ENCODE data around the gene INPP4A. TPM values are rescaled to one million over a fixed set of nuclear protein-coding genes. Genes with fewer than 3 reads are reported as not detected.

Gene INPP4A
- total RNA-seq, 2 experiments from 2014 or later, result 33.1 to 34.8 TPM

DNA sequence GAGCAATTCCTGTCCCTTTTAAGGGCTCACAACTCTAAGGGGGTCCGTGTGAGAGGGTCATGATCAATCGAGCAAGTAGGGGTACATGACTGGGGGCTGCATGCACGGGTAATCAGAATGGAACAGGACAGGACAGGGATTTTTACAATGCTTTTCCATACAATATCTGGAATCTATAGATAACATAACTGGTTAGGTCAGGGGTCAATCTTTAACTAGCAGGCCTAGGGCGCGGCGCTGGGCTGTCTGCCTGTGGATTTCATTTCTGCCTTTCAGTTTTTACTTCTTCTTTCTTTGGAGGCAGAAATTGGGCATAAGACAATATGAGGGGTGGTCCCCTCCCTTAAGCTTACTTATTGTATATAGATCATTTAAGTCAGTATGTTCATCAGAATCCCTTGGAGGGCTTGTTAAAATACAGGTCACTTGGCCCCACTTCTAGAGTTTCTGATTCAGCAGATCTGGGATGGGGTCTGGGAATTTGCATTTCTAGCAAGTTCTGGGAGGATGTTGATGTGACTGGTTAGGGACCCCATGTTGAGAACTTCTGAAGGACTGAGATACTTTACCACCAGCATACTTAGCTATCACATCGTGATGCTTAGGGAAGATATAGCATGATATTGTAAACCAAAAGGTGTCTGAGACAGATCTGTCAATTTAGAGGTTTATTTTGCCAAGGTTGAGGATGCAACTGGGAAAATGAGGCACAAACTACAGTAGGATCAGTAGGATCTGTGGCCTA, 2.8 kb upstream of the INPP4A start:
- Mint-ChIP-seq H3K27me3 (ENCODE audit: low read depth) (no peaks in the 10 kb centered on the region), H3K4me1 (ENCODE audit: low read depth) (peaks cover 33% of the 10 kb centered on the region), H3K4me3 (no peak overlapping the region), H3K36me3 (ENCODE audit: low read depth) (peaks cover 3% of the 10 kb centered on the region), H3K9me3 (peaks cover 11% of the 10 kb centered on the region), H3K27ac (no peak overlapping the region)
- CTCF ChIA-PET, result interaction anchor here (0.6 to 1.0 kb wide), 2 partner anchors 38 to 47 kb away, joined by 3 read pairs; no protein-coding TSS in a partner anchor
- intact Hi-C loops (cut with micrococcal nuclease), result no loop called here
- DNase-seq, result no peak

DNA sequence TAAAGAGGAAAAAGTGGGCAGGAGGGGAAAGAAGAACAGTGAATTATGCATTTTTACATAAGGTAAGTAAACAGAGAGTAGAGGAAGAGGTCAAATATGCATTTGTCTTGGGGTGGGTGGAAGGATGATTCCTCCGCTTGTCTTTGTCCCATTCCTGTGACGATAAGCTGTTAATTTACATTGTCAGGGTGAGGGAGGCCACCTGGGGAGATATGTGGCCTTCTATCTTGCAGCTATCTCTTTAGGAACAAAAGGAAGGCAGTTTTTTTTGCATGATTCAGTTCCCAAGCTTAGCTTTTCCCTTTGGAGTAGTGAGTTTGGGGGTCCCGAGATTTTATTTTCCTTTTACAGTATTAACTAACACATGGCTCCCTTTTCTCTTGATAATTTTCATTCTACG, 2.2 kb upstream of the INPP4A start:
- intact Hi-C loops (cut with micrococcal nuclease), result no loop called here
- Mint-ChIP-seq H3K4me3 (no peak overlapping the region), H3K27ac (no peak overlapping the region), H3K4me1 (ENCODE audit: low read depth) (peaks cover 38% of the 10 kb centered on the region), H3K9me3 (peaks cover 11% of the 10 kb centered on the region), H3K27me3 (ENCODE audit: low read depth) (no peaks in the 10 kb centered on the region), H3K36me3 (ENCODE audit: low read depth) (peaks cover 3% of the 10 kb centered on the region)
- CTCF ChIA-PET, result interaction anchor here (0.9 kb wide), 1 partner anchor 29 kb away, joined by 3 read pairs; no protein-coding TSS in a partner anchor
- DNase-seq, result no peak

- peaks cover 2% of the 10 kb centered on the region for H3K9me3 Mint-ChIP-seq
- peaks cover 42% of the 10 kb centered on the region for H3K4me1 Mint-ChIP-seq (ENCODE audit: low read depth)
- peak overlapping the region; percentile 88 for H3K27ac Mint-ChIP-seq
- H3K36me3 Mint-ChIP-seq (ENCODE audit: low read depth), result peaks cover 2% of the 10 kb centered on the region
- peak overlapping the region; percentile 84 for H3K4me3 Mint-ChIP-seq
- CTCF ChIA-PET, result interaction anchor here (2.3 kb wide), 1 partner anchor 42 kb away, joined by 14 read pairs; no protein-coding TSS in a partner anchor
- no peaks in the 10 kb centered on the region for H3K27me3 Mint-ChIP-seq (ENCODE audit: low read depth)
- intact Hi-C loops (cut with micrococcal nuclease), result loop anchor here (2.0 to 5.0 kb wide), 3 partner anchors 14 to 327 kb away; no protein-coding TSS in a partner anchor
- peak; percentile 41 for DNase-seq
Measured at GRCh38 chr2:98445177-98445682, 572 bp downstream of the INPP4A start.

DNA sequence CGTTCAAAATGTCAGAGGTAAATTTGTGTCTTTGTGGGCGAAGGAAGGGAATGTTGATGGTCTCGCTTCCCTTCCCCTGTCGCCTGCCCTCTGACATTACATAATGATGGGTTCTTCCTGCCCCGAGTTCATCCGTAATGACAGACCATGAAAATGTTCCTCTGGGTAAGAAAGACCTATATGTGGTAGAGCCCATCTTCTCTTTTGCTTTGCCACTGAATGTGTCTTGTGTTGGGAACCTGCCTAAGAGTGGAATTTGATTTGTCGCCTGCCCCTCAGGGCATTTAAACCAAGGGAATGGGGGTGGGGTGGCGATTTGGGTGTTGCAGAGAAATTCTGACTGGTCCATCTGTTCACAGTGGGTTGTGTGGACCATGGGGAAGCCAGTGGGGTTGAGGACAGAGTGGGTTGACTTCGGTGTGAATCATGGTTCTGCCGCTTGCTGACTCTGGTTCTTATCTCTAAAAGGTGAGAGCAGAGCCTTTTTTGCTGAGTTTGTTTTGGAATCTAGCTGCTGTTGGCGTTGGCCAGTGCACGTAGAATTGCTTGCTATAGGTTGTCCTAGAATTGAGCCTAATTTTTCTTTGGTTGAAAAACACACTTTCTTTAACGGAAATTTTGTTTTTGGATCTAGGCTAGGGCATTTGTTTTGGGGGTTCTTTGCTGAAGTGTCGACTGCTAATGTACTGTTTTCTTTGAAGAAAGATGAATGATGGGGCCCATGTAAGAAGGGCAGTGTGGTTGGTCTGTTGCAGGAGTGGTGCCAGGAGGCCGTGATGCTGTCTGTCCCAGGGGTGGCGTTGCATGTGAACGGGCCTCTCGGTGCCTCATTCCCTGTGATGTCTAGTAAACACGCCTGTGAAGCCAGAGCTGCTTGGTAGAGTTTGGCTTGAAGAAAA, 1.3 kb downstream of the INPP4A start:
- Mint-ChIP-seq H3K4me3 (peak overlapping the region; percentile 84), H3K27me3 (ENCODE audit: low read depth) (no peaks in the 10 kb centered on the region), H3K4me1 (ENCODE audit: low read depth) (peaks cover 49% of the 10 kb centered on the region), H3K27ac (peak overlapping the region; percentile 88), H3K9me3 (no peaks in the 10 kb centered on the region), H3K36me3 (ENCODE audit: low read depth) (peaks cover 2% of the 10 kb centered on the region)
- DNase-seq, result peak; percentile 64
- intact Hi-C loops (cut with micrococcal nuclease), result loop anchor here (1.0 to 5.0 kb wide), 5 partner anchors 8 to 326 kb away; no protein-coding TSS in a partner anchor
- CTCF ChIA-PET, result interaction anchor here (0.7 to 2.6 kb wide), 14 partner anchors 11 to 203 kb away, joined by 3 to 14 read pairs (median 4); no protein-coding TSS in a partner anchor

DNA sequence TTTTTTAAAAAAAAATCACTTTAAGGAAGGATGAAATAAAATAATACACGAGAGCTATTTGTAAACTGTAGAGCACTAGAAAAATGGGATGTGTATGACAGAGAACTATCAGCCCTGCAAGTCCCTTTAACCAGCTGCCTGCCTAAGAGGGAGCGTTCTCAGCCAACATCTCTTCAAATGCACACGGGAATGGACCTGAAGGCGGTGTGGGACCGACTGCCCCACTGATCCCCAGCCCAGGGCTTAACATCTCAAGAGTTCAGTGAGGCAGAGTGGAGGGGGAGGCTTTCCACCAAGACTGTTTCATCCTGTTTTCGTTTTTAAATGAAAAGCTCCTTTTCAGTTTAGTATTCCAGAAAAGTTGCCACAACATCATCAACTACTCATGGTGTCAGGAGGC, 2.2 kb downstream of the INPP4A start:
- intact Hi-C loops (cut with micrococcal nuclease), result loop anchor here (1.0 to 5.0 kb wide), 4 partner anchors 7 to 325 kb away; no protein-coding TSS in a partner anchor
- no peak for DNase-seq
- H3K4me1 Mint-ChIP-seq (ENCODE audit: low read depth), result peaks cover 58% of the 10 kb centered on the region
- H3K27me3 Mint-ChIP-seq (ENCODE audit: low read depth), result no peaks in the 10 kb centered on the region
- peak overlapping the region; percentile 88 for H3K27ac Mint-ChIP-seq
- H3K36me3 Mint-ChIP-seq (ENCODE audit: low read depth), result peaks cover 2% of the 10 kb centered on the region
- H3K4me3 Mint-ChIP-seq, result peak overlapping the region; percentile 84
- CTCF ChIA-PET, result interaction anchor here (0.6 to 2.6 kb wide), 18 partner anchors 8 to 202 kb away, joined by 3 to 14 read pairs (median 5); no protein-coding TSS in a partner anchor
- no peaks in the 10 kb centered on the region for H3K9me3 Mint-ChIP-seq

DNA sequence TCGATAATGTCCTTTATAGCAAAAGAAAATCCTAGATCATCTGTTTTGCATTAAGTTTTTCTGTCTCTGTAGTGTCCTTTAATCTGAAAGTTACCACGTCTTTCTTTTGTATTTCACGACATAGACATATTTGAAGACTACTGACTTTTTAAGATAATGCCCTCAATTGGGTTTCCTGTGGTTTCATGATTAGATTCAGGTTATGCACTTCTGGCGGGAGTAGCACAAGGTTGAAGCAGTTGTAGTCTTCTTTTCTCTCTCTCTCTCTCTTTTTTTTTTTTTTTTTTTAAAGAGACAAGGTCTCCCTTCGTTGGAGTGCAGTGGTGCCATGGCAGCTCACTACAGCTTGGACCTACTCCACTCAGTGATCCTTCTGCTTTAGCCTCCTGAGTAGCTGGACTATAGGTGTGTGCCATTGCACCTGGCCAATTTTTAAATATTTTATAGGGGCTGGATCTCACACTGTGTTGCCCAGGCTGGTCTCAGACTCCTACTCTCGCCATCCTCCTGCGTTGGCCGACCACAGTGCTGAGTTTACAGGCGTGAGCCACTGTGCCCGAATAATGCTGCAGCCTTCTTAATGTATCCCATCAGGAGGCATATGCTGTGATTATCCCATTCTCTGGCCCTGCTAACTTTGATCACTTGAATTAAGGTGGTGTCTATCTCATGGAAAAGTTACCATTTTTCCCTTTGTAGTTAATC, 3.9 kb downstream of the INPP4A start:
- intact Hi-C loops (cut with micrococcal nuclease), result loop anchor here (2.0 to 5.0 kb wide), 3 partner anchors 16 to 324 kb away; no protein-coding TSS in a partner anchor
- Mint-ChIP-seq H3K36me3 (ENCODE audit: low read depth) (peaks cover 2% of the 10 kb centered on the region), H3K9me3 (peaks cover 1% of the 10 kb centered on the region), H3K27ac (peak overlapping the region; percentile 74), H3K27me3 (ENCODE audit: low read depth) (no peaks in the 10 kb centered on the region), H3K4me3 (peak overlapping the region; percentile 68), H3K4me1 (ENCODE audit: low read depth) (peaks cover 75% of the 10 kb centered on the region)
- no peak for DNase-seq
- CTCF ChIA-PET, result interaction anchor here (0.6 to 2.6 kb wide), 4 partner anchors 11 to 1728 kb away, joined by 3 to 12 read pairs (median 4); no protein-coding TSS in a partner anchor

- Mint-ChIP-seq H3K27ac (no peak overlapping the region), H3K4me1 (ENCODE audit: low read depth) (peaks cover 96% of the 10 kb centered on the region), H3K27me3 (ENCODE audit: low read depth) (no peaks in the 10 kb centered on the region), H3K4me3 (no peak overlapping the region), H3K36me3 (ENCODE audit: low read depth) (peaks cover 5% of the 10 kb centered on the region), H3K9me3 (peaks cover 2% of the 10 kb centered on the region)
- no peak for DNase-seq
- intact Hi-C loops (cut with micrococcal nuclease), result loop anchor here (5.0 to 10.0 kb wide), 2 partner anchors 702 to 790 kb away; partner anchors contain the start of genes ACTR1B, LIPT1 and TSGA10
- CTCF ChIA-PET, result interaction anchor here (1.0 to 5.9 kb wide), 3 partner anchors 12 to 39 kb away, joined by 3 to 21 read pairs (median 5); no protein-coding TSS in a partner anchor
Measured at GRCh38 chr2:98452396-98453027, 7.9 kb downstream of the INPP4A start.

GRCh38 chr2:98453083-98453482, 8.4 kb downstream of the INPP4A start:
- intact Hi-C loops (cut with micrococcal nuclease), result loop anchor here (5.0 to 10.0 kb wide), 2 partner anchors 702 to 791 kb away; partner anchors contain the start of genes ACTR1B, LIPT1 and TSGA10
- no peaks in the 10 kb centered on the region for H3K27me3 Mint-ChIP-seq (ENCODE audit: low read depth)
- H3K27ac Mint-ChIP-seq, result peak overlapping the region; percentile 81
- peaks cover 2% of the 10 kb centered on the region for H3K9me3 Mint-ChIP-seq
- peaks cover 96% of the 10 kb centered on the region for H3K4me1 Mint-ChIP-seq (ENCODE audit: low read depth)
- no peak overlapping the region for H3K4me3 Mint-ChIP-seq
- CTCF ChIA-PET, result interaction anchor here (1.0 to 5.9 kb wide), 3 partner anchors 11 to 40 kb away, joined by 3 to 21 read pairs (median 5); no protein-coding TSS in a partner anchor
- H3K36me3 Mint-ChIP-seq (ENCODE audit: low read depth), result peaks cover 5% of the 10 kb centered on the region
- no peak for DNase-seq

- Mint-ChIP-seq H3K27ac (peak overlapping the region; percentile 81), H3K36me3 (ENCODE audit: low read depth) (peaks cover 6% of the 10 kb centered on the region), H3K4me1 (ENCODE audit: low read depth) (peaks cover 98% of the 10 kb centered on the region), H3K9me3 (peaks cover 2% of the 10 kb centered on the region), H3K27me3 (ENCODE audit: low read depth) (no peaks in the 10 kb centered on the region), H3K4me3 (no peak overlapping the region)
- intact Hi-C loops (cut with micrococcal nuclease), result loop anchor here (5.0 to 10.0 kb wide), 2 partner anchors 701 to 791 kb away; partner anchors contain the start of genes ACTR1B, LIPT1 and TSGA10
- CTCF ChIA-PET, result interaction anchor here (5.9 kb wide), 1 partner anchor 11 kb away, joined by 21 read pairs; no protein-coding TSS in a partner anchor
- no peak for DNase-seq
Measured at GRCh38 chr2:98453531-98453930, 8.9 kb downstream of the INPP4A start.

DNA sequence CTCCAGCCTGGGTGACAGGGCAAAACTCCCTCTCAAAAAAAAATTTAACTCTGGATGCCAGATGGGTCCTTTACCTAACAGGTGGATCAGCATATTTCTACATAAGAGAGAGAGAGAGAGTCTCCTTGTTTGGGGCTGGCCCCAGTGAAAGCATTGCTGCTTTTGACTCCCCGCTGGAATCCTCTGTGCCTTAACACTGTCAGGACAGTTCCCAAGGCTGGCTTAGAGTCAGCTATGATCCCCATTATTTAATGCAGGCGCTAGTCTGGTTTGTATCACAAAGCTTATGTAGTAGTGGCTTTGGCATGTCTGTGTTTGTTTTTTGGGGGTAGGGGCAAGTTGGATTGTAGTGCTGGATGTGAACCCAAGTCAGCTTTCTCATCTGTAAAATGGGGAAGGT, 9.4 kb downstream of the INPP4A start:
- CTCF ChIA-PET, result interaction anchor here (5.9 kb wide), 1 partner anchor 10 kb away, joined by 21 read pairs; no protein-coding TSS in a partner anchor
- H3K36me3 Mint-ChIP-seq (ENCODE audit: low read depth), result peaks cover 6% of the 10 kb centered on the region
- H3K27ac Mint-ChIP-seq, result peak overlapping the region; percentile 89
- H3K27me3 Mint-ChIP-seq (ENCODE audit: low read depth), result no peaks in the 10 kb centered on the region
- intact Hi-C loops (cut with micrococcal nuclease), result loop anchor here (1.0 to 10.0 kb wide), 3 partner anchors 8 to 792 kb away; partner anchors contain the start of genes ACTR1B, LIPT1 and TSGA10
- no peak overlapping the region for H3K4me3 Mint-ChIP-seq
- H3K9me3 Mint-ChIP-seq, result peaks cover 2% of the 10 kb centered on the region
- peaks cover 98% of the 10 kb centered on the region for H3K4me1 Mint-ChIP-seq (ENCODE audit: low read depth)
- DNase-seq, result no peak
